ENCODE data around the gene EID2.

Gene EID2

GRCh38 chr19:39500543-39500942 lies 39.4 kb downstream of the EID2 start:
- DNase-seq: no peak

GRCh38 chr19:39499932-39500331 lies 40.0 kb downstream of the EID2 start:
- DNase-seq: no peak

GRCh38 chr19:39498798-39499642 lies 40.9 kb downstream of the EID2 start, which contains the start of gene DLL3:
TSS of gene DLL3 (plus strand) at chr19:39498947. CDS start at chr19:39498975, 28 bp downstream.
- no peak for DNase-seq

GRCh38 chr19:39497996-39498797 lies 41.8 kb downstream of the EID2 start:
- DNase-seq: peak; percentile 25

- no peak for DNase-seq
These were observed 42.3 kb downstream of the EID2 start for GRCh38 chr19:39497701-39497995.

GRCh38 chr19:39496063-39496462 lies 43.9 kb downstream of the EID2 start:
- DNase-seq: no peak

- DNase-seq: no peak
These were observed 45.3 kb downstream of the EID2 start for GRCh38 chr19:39494661-39495060.

- DNase-seq: no peak
These were observed 47.2 kb downstream of the EID2 start for GRCh38 chr19:39492788-39493187.

GRCh38 chr19:39492225-39492624 lies 47.7 kb downstream of the EID2 start:
- DNase-seq: no peak

- no peak for DNase-seq
These were observed 50.2 kb downstream of the EID2 start for GRCh38 chr19:39489756-39490155.
